Spleen (tissue), 11 donors: ENCODE measurements around the gene ACMSD. TPM values are rescaled to one million over a fixed set of nuclear protein-coding genes. Genes with fewer than 3 reads are reported as not detected.
"Not testable (repeated sequence)": the region's sequence is repeated elsewhere in the genome, so short reads cannot be mapped to it uniquely, and the experiment has no call there.

ENCODE experiments used
- DNase-seq: peaks from one replicate; pipeline ENCODE4 v3.0.0-alpha.2; 2020
- H3K27ac ChIP-seq, 8 donors: fragments of 200-600 bp; sonication (generic) in 7 of 8; 1 replicate in 4 of 8; 2 replicates in 4 of 8; pipeline versions ENCODE4 v1.5.0 to v1.8.0; 2016 to 2021; ENCODE audit warnings: inconsistent platforms in 4 of 8, mild to moderate bottlenecking in 4 of 8, moderate library complexity in 1 of 8
- H3K27me3 ChIP-seq, 7 donors: fragments of 200-600 bp; sonication (generic) in 6 of 7; replicated peaks in 1 of 7; 1 replicate in 4 of 7; 2 replicates in 3 of 7; pipeline versions ENCODE4 v1.5.0 to v1.8.0; 2016 to 2021; ENCODE audit warnings: inconsistent platforms in 3 of 7, mild to moderate bottlenecking in 1 of 7
- H3K36me3 ChIP-seq, 6 donors: fragments of 200-600 bp; sonication (generic) in 5 of 6; 1 replicate in 4 of 6; 2 replicates in 2 of 6; pipeline versions ENCODE4 v1.5.0 to v1.8.0; 2016 to 2021; ENCODE audit warnings: inconsistent platforms in 2 of 6
- H3K4me1 ChIP-seq, 6 donors: fragments of 200-600 bp; sonication (generic) in 5 of 6; 1 replicate in 3 of 6; 2 replicates in 3 of 6; pipeline versions ENCODE4 v1.5.0 to v1.8.0; 2016 to 2021; ENCODE audit warnings: inconsistent platforms in 3 of 6
- H3K4me3 ChIP-seq, 8 donors: fragments of 200-600 bp; sonication (generic) in 7 of 8; 1 replicate in 4 of 8; 2 replicates in 4 of 8; pipeline versions ENCODE4 v1.5.0 to v1.8.0; 2016 to 2021; ENCODE audit warnings: inconsistent platforms in 4 of 8, mild to moderate bottlenecking in 4 of 8, moderate library complexity in 2 of 8
- H3K9me3 ChIP-seq, 8 donors: fragments of 200-600 bp; sonication (generic) in 7 of 8; 1 replicate in 4 of 8; 2 replicates in 4 of 8; pipeline versions ENCODE4 v1.5.0 to v1.8.0; 2016 to 2021; ENCODE audit warnings: inconsistent platforms in 4 of 8
- POLR2A ChIP-seq, 3 donors: fragments of 450-650 bp; IDR thresholded peaks; one replicate each; pipeline ENCODE4 v1.5.1; 2017; ENCODE audit warnings: antibody characterized with exemption in 3 of 3, mild to moderate bottlenecking in 1 of 3
- POLR2AphosphoS5 ChIP-seq, 3 donors: sonication (generic); formaldehyde crosslinking; IDR thresholded peaks; one replicate each; pipeline ENCODE4 v1.5.1; 2017; ENCODE audit warnings: antibody characterized with exemption in 3 of 3
- WGBS, 5 donors: extraction: QIAGEN DNeasy Blood & Tissue Kit in 3 of 5; methylation state at CpG; one replicate each; pipeline versions ENCODE4 v1.1.5 to v1.1.7; 2013 to 2018; 5-methylcytosine and 5-hydroxymethylcytosine counted together
- intact Hi-C: fragments of 100-400 bp; cut with DNase I; formaldehyde crosslinking; loops from one replicate; pipeline ENCODE4 v1.15.0; 2023; ENCODE audit warnings: low total_unique reads
- polyA plus RNA-seq, 3 donors: library from polyadenylated mRNA; stranded (reverse); fragments of 200-250 nt; gene quantifications; one replicate each; pipeline ENCODE4 v1.2.1, GENCODE V29; 2013
- total RNA-seq, 7 donors: library from RNA; depleted of rRNA in 3 of 7; stranded (reverse); fragments of >200 nt in 3 of 7; fragmentation: NEBNext Ultra II Directional in 4 of 7; extraction: Animal tissue kit (Norgen Biotek cat#: 25700) in 4 of 7; gene quantifications; one replicate each; pipeline versions ENCODE4 v1.1.0 to v1.2.1, GENCODE V29; 2016 to 2021
- TF ChIP-seq, protein P1 (sequence below), 11 experiments: fragments of 200-600 bp in 7 of 11; fragments of 450-650 bp in 4 of 11; sonication (generic) in 4 of 11; IDR thresholded peaks in 8 of 11; conservative IDR thresholded peaks in 3 of 11; 1 replicate in 7 of 11; 2 replicates in 4 of 11; pipeline versions ENCODE4 v1.4.0 to v1.8.0; 2016 to 2021; ENCODE audit warnings: antibody characterized with exemption in 11 of 11, inconsistent platforms in 4 of 11, mild to moderate bottlenecking in 1 of 11
- donor health status: healthy with polysubstance abuse.
- donor health status: DM: no; HTN: no; CAD: no; lungs with moderate emphysema.
- donor health status: DM: no; HTN: no; CAD: no.
- donor health status: Bipolar disorder and iron deficiency.
- donor health status: healthy.
- donor health status: DM: no; HTN: no; CAD: no.
- donor health status: DM: yes; HTN: yes; CAD: no.

ACMSD gene
- total and polyA plus RNA-seq, 10 donors = not detected

GRCh38 chr2:134846213-134846612, 7.8 kb downstream of the ACMSD start:
- intact Hi-C loops = no loop called here
- Histone ChIP-seq H3K27me3 (no peaks in the 10 kb centered on the region), H3K4me1 (no peaks in the 10 kb centered on the region), H3K36me3 (no peaks in the 10 kb centered on the region), H3K27ac (no peak overlapping the region), H3K4me3 (no peak overlapping the region), H3K9me3 (peaks cover 0 to 10% (median 5%) of the 10 kb centered on the region in 8 donors)
- TF ChIP-seq, protein P1, sequence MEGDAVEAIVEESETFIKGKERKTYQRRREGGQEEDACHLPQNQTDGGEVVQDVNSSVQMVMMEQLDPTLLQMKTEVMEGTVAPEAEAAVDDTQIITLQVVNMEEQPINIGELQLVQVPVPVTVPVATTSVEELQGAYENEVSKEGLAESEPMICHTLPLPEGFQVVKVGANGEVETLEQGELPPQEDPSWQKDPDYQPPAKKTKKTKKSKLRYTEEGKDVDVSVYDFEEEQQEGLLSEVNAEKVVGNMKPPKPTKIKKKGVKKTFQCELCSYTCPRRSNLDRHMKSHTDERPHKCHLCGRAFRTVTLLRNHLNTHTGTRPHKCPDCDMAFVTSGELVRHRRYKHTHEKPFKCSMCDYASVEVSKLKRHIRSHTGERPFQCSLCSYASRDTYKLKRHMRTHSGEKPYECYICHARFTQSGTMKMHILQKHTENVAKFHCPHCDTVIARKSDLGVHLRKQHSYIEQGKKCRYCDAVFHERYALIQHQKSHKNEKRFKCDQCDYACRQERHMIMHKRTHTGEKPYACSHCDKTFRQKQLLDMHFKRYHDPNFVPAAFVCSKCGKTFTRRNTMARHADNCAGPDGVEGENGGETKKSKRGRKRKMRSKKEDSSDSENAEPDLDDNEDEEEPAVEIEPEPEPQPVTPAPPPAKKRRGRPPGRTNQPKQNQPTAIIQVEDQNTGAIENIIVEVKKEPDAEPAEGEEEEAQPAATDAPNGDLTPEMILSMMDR (IDR thresholded peaks at IDR 0.05 in 8 of 11, conservative IDR thresholded peaks at IDR 0.05 in 3 of 11) = no peak
- no peak for TF ChIP-seq POLR2A (IDR thresholded peaks at IDR 0.05)
- no peak for TF ChIP-seq POLR2AphosphoS5 (IDR thresholded peaks at IDR 0.05)
- DNase-seq = no peak
- 84 to 96% (median 93%) methylated on average over 1 of the region's 1 CpG for WGBS, 5 donors

DNA sequence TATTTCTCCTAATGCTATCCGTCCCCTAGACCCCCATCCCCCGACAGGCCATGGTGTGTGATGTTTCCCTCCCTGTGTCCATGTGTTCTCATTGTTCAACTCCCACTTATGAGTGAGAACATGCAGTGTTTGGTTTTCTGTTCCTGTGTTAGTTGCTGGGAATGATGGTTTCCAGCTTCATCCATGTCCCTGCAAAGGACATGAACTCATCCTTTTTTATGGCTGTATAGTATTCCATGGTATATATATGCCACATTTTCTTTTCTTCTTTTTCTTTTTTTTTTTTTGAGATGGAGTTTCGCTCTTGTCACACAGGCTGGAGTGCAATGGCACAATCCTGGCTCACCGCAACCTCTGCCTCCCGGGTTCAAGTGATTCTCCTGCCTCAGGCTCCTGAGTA, 9.2 kb downstream of the ACMSD start:
- intact Hi-C loops, H3K9me3 ChIP-seq, H3K27ac ChIP-seq, H3K4me3 ChIP-seq, H3K36me3 ChIP-seq, H3K27me3 ChIP-seq, H3K4me1 ChIP-seq, DNase-seq: not testable (repeated sequence)
- 92 to 99% (median 95%) methylated on average over 5 of the region's 5 CpGs for WGBS, 5 donors

DNA sequence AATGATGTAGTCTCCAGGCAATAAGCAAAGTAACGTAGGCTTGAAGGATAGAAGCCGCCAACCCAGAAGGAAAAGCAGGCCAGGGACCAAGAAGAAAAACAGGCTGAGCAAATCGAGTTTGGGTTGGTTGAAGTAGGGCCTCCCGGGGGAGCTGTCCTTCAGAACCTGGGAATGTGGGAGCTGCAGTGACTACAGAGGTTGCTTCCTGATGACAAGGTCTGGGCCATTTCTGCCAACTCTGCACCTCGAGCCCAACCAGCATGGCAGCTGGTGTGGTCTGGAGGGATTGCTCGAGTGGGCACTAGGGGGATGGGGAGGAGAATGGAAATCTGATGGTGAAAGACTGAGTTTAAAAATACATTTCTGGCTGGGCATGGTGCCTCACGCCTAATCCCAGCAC, 14.1 kb downstream of the ACMSD start:
- peaks cover 0 to 7% (median 4%) of the 10 kb centered on the region in 8 donors for H3K9me3 ChIP-seq
- TF ChIP-seq, protein P1 (IDR thresholded peaks at IDR 0.05 in 8 of 11, conservative IDR thresholded peaks at IDR 0.05 in 3 of 11) = no peak
- no peak for TF ChIP-seq POLR2AphosphoS5 (IDR thresholded peaks at IDR 0.05)
- TF ChIP-seq POLR2A (IDR thresholded peaks at IDR 0.05) = no peak
- no peaks in the 10 kb centered on the region for H3K27me3 ChIP-seq
- no peak overlapping the region for H3K27ac ChIP-seq
- no peak for DNase-seq
- H3K4me3 ChIP-seq = no peak overlapping the region
- H3K4me1 ChIP-seq = no peaks in the 10 kb centered on the region
- intact Hi-C loops = no loop called here
- 76 to 82% (median 82%) methylated on average over 7 of the region's 7 CpGs for WGBS, 5 donors
- H3K36me3 ChIP-seq = no peaks in the 10 kb centered on the region

DNA sequence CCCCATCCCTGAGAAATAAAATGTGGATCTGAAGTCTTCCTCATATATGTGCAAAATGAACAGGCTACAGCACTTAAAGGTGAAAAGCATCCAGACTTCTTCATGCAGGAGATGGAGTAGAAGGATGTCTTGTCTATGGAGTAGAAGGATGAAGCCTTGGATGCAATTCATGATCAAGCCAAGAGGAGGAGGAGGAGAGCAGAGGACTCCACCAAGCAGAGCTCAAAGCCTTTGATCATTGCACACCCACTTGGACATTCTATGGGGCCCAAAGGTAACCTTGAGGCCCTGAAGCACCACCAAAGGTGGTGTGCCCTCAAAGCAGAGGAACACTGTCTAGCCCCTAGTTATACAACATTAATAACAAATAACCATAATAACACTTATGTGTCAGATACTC, 17.3 kb downstream of the ACMSD start:
- no peaks in the 10 kb centered on the region for H3K4me1 ChIP-seq
- no peaks in the 10 kb centered on the region for H3K27me3 ChIP-seq
- intact Hi-C loops = no loop called here
- no peak overlapping the region for H3K4me3 ChIP-seq
- H3K36me3 ChIP-seq = no peaks in the 10 kb centered on the region
- no peak overlapping the region for H3K27ac ChIP-seq
- no peaks in the 10 kb centered on the region for H3K9me3 ChIP-seq
- TF ChIP-seq POLR2A (IDR thresholded peaks at IDR 0.05) = no peak
- DNase-seq = no peak

DNA sequence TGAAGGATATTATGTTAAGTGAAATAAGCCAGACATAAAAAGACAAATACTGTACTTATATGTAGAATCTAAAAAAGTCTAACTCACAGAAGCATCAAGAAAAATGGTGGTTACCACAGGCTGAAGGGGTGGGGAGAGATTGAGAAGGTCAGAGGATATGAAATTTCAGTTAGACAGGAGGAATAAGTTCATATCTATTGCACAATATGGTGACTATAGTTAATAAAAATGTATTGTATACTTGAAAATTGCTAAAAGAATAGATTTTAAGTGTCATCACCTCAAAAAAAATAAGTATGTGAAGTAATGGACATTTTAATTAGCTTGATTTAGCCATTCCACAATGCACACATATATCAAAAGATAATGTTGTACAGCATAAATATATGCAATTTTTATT, 19.8 kb downstream of the ACMSD start:
- no peak for DNase-seq
- Histone ChIP-seq H3K4me3 (no peak overlapping the region), H3K36me3 (no peaks in the 10 kb centered on the region), H3K9me3 (no peaks in the 10 kb centered on the region), H3K4me1 (no peaks in the 10 kb centered on the region), H3K27ac (no peak overlapping the region), H3K27me3 (no peaks in the 10 kb centered on the region)
- intact Hi-C loops = no loop called here
- TF ChIP-seq, protein P1 (IDR thresholded peaks at IDR 0.05 in 8 of 11, conservative IDR thresholded peaks at IDR 0.05 in 3 of 11) = no peak
- TF ChIP-seq POLR2A (IDR thresholded peaks at IDR 0.05) (no peak), POLR2AphosphoS5 (IDR thresholded peaks at IDR 0.05) (no peak)
